Stimulated activated CD4-positive, alpha-beta T cell treated with anti-CD3 and anti-CD28 coated beads, Interleukin-2, amount 100 ng/mL, for 48 hours (primary cell): ENCODE results near the gene KRTAP4-4.
"Not testable (repeated sequence)": the region's sequence is repeated elsewhere in the genome, so short reads cannot be mapped to it uniquely, and the experiment has no call there.

Experiments used
- DNase-seq, 2 donors: peaks; one replicate each; pipeline ENCODE4 v3.0.0-alpha.2; 2020

KRTAP4-4 gene

DNA sequence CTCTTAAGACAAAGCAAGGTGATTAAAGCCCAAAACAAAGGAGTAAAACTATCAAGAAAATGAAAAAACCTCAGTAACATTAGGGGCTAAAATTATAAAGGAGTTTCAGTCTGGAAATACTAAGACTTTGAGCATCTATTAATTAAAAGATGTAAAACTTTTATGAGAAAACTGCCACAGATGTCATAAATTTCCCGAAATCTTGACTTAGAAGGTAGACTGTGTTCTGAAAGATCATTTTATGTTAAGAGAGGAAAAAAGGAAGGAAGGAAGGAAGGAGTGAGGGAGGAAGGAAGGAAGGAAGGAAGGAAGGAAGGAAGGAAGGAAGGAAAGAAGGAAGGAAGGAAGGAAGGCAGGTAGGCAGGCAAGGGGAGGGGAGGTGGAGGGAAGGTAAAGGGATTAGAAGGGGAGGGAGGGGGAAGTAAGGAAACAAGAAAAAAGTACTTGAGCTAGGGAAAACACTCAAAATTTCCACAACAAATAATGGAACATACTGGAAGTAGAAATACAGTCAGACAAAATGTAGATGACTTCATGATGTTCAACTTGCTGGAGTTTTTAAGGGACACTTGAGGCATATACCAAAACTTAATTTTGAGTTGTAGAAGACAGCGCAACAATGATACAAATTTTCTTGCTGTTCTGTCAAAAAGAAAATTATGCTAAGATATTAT, 12.9 kb downstream of the KRTAP4-4 start:
- DNase-seq, result no peak

DNA sequence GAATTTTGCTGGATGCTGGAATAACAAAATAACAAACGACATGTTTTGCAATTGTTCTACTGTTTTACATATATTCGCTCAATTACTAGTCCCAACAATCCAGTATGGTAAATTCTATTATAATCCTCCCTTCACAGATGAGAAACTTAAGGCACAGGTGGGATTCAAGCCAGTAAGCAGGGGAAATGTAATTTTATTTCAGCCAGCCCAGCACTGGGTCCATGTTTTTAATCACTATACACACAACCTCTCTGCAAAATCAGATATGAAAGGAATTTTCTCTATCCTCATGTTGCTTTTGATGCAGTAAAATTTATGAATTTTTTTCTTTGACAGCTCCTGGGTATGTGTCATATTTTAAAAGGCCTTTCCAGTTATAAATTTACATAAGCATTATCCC, 15.3 kb downstream of the KRTAP4-4 start:
- no peak for DNase-seq

DNA sequence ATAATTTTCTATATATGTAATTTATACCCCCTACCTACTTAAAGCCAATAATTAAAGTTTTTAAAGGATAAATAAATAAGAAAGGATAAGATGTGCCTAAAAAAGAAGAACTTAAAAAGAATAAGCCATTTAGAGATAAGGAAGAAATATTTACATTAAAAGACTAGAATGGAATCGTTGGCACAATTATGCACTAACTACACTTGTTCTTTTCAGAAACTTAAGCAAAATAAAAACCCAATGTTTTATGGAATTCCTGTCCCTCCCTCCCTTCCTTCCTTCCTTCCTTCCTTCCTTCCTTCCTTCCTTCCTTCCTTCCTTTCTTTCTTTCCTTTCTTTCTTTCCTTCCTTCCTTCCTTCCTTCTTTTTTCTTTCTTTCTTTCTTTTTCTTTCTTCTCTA, 15.7 kb downstream of the KRTAP4-4 start:
- DNase-seq, result no peak

DNA sequence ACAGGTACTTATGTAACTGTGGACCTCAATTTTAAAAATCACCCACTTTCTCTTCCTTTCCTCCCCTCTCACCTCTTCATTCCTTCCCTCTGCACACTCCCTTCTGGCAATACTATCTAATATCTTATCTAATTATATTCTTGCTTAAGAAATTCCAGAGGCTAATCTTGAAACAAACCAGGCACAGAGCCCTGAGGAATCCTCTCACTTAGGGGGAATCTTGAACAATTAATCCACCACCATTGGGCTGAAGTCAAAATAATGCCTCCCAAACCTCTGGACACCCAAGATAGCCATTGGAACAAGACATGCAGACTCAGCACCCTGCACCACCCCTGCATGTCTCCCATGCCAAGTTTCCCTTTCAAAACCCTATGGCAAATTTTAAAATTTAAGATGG, 19.2 kb downstream of the KRTAP4-4 start:
- DNase-seq, result no peak

DNA sequence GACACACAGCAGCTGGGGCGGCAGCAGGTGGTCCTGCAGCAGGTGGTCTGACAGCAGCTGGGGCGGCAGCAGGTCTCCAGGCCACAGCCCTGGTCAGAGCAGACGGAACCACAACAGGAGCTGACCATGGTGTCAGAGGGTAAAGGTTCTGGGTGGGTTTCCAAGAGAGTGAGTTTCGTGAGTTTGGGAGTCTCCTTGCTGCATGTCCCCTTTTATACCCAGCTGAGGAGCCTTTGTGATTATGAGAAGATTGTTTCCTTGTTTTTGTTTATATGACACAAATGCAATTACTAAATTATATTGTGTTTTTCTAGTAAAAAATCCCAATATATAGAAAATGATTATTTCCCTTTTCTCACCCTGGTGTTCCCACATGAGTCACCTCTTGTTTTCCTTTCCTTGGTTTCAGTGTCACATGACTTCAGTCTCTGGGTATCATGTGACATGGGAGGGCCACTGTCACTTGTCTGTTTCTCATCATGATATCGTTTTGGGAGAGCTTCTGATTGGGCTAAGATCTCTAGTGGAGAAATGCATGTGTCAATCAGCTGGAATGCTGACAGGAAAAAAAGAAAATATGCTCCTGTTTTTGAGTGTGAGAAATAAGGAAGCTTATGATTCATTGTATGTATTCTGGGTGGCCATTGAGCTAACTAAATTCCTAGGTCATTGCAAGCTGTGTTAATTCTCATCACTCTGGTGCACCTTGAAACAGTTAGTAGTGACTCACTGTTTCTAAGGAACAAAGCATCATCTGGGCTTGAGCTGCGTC, 20.0 kb downstream of the KRTAP4-4 start, which contains the start of gene KRTAP4-6:
Gene KRTAP4-6, minus strand, starts transcription at position 185 of the 772 bp plus-strand sequence. Its CDS starts 57 bp downstream, at position 128.
- no peak for DNase-seq

DNA sequence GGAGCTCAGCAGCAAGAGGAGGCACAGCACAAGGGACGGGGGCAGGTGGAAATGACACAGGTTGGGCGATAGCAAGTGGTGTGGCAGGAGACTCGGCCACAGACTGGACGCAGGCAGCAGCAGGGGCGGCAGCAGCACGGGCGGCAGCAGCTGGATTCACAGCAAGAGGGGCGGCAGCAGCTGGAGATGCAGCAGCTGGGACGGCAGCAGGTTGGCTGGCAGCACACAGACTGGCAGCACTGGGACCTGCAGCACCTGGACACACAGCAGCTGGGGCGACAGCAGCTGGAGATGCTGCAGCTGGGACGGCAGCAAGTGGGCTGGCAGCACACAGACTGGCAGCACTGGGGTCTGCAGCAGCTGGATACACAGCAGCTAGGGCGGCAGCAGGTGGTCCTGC, 20.7 kb downstream of the KRTAP4-4 start:
- DNase-seq, result not testable (repeated sequence)

DNA sequence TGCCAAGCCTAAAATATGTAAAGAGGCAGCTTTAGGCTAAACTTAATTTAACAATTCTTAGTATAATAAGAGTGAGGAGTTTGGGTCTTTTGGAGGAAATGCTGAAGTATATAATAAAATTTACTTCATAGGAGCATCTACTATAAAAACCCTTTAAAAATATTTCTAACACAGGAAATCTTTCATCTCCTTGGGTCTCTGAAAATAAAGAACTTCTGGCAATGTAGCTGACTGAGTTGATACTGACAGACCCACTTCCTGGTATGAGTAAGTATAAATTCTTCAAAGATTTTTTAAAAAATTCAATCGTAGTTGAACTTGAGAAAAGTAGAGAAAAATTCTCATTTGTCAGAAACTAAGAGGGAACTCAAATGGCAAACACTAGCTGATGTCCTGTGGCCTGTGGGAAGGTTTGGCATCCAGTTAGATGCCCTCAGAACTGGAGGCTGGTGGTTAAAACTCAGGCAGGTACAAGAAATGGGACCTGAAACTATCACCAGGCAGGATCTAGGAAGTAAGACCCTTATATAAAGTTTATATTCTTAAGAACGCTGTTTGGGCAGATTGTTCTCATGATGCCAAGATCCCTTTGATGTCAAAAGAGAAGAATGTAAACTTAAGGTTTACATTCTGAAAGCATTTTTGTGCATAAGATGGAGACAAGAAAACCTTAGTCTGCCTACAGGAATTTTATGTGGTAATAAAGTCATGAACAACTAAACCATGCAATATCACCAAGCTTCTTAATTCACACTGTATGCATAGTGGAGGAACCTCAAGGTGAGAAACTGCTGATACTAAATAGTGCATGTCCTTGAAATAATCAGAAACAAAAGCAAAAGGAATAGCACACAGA, 26.4 kb downstream of the KRTAP4-4 start:
- no peak for DNase-seq

DNA sequence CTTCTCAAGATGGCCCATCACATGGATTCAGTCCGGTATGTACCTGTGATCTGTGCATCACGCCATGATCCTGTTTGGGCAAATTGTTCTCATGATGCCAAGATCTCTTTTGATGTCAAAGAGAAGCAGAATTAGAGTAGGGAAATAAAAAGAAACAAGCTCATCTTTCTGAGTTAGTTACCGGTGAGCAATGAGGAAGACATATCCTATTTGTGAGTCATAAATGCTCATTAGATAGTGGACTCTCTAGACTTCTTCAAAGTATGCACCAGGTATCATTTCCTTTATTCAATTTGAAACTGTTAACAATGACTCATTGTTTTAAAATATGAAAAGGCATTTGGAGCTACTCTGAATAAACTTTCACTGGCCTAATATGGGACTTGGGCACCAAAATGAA, 28.6 kb downstream of the KRTAP4-4 start:
- no peak for DNase-seq

DNA sequence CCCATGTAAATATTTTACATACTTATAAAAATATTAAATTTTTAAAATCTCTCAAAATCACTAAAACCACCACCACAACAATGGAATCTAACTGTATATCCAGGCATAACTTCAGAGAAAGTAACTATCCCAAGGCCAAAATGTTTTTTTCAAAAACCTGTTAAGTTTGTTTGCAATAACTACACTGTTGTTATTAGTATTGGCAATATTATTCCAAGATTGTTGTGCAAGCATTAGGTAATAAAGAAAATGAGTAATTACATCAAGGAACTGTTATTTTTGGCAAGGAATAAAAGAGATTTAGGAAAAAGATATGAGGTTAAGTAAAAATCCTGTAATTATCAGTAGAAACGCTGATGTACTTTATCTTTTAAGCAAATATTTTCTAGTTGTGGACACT, 33.2 kb downstream of the KRTAP4-4 start:
- DNase-seq, result no peak

DNA sequence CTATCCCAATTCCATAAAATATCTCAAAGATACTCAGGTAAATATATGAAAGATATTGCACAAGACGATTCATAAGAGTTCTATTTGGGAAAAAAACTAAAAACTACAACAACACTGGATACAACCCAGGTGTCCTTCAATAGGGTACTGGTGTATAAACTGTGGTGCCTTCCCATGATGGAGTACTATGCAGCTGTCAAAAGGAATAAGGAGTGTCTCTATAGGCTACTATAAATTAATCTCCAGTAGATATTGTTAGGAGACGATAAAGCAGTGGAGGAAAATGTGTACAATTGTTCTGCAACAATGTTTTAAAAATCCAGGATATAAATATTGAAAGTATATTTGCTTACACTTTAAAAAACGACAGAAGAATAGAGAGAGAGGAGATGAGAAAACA, 34.1 kb downstream of the KRTAP4-4 start:
- DNase-seq, result no peak

DNA sequence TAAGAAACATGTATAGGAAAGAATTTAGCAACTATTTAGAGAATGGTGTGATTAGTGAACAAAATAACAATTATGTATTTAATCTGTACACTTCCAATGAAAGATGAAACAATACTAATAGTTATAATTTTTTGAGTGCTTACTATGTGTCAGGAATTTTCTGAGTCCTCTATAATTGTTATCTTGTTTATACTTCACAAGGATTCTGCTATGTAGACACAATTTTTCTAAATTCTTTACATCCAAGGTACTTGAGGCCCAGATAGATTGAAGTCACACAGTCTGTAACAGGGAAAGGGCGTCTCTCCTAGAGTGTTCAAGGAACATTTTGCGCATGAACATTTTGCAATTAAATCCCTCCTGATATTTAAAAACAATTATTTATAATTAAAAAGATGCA, 35.5 kb downstream of the KRTAP4-4 start:
- no peak for DNase-seq

DNA sequence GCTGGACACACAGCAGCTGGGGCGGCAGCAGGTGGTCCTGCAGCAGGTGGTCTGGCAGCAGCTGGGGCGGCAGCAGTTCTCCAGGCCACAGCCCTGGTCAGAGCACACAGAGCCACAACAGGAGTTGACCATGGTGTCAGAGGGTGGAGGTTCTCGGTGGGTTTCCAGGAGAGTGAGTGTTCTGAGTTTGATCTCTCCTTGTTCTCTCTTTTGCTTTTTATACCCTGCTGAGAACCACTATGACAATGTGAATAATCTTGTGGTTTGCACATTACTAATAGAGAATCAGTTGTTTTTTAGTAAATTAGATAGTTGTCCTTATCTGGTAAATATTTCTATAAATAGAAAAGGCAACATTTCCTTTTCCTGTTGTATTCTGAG, 36.6 kb downstream of the KRTAP4-4 start, which contains the start of gene KRTAP4-12:
Gene KRTAP4-12, minus strand, starts transcription at position 192 of the 381 bp plus-strand sequence. Its CDS starts 60 bp downstream, at position 132.
- not testable (repeated sequence) for DNase-seq

DNA sequence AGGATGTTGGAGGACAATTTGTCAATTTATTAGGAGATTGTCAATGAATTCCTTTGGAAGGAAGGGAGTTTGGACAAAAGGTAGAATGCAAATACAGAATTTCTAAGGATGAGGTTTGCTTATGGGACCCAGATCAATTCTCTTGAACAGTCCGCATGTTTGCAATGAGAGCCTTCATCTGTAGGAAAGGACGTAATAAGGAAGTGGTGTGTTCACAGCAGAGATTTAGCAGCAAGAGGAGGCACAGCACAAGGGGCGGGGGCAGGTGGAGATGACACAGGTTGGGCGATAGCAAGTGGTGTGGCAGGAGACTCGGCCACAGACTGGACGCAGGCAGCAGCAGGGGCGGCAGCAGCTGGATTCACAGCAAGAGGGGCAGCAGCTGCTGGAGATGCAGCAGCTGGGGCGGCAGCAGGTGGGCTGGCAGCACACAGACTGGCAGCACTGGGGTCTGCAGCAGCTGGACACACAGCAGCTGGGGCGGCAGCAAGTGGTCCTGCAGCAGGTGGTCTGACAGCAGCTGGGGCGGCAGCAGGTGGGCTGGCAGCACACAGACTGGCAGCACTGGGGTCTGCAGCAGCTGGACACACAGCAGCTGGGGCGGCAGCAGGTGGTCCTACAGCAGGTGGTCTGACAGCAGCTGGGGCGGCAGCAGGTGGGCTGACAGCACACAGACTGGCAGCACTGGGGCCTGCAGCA, 37.1 kb downstream of the KRTAP4-4 start:
- not testable (repeated sequence) for DNase-seq

DNA sequence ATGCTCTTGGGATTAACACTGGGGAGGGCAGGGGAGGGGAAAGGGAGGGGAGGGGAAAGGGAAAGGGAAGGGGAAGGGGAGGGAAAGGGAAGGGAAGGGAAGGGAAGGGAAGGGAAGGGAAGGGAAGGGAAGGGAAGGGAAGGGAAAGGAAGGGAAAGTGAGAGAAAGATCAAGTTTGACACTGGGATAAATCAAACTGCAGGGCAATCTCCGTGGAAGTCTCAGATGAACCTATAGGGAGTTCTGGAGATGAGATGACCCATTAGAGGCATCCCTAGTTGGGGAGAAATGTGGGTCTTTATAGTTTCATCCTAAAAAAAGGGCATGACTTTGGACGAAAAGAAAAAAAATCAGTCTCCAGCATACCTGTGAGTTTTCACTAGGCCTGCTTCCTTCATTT, 38.8 kb downstream of the KRTAP4-4 start:
- no peak for DNase-seq

DNA sequence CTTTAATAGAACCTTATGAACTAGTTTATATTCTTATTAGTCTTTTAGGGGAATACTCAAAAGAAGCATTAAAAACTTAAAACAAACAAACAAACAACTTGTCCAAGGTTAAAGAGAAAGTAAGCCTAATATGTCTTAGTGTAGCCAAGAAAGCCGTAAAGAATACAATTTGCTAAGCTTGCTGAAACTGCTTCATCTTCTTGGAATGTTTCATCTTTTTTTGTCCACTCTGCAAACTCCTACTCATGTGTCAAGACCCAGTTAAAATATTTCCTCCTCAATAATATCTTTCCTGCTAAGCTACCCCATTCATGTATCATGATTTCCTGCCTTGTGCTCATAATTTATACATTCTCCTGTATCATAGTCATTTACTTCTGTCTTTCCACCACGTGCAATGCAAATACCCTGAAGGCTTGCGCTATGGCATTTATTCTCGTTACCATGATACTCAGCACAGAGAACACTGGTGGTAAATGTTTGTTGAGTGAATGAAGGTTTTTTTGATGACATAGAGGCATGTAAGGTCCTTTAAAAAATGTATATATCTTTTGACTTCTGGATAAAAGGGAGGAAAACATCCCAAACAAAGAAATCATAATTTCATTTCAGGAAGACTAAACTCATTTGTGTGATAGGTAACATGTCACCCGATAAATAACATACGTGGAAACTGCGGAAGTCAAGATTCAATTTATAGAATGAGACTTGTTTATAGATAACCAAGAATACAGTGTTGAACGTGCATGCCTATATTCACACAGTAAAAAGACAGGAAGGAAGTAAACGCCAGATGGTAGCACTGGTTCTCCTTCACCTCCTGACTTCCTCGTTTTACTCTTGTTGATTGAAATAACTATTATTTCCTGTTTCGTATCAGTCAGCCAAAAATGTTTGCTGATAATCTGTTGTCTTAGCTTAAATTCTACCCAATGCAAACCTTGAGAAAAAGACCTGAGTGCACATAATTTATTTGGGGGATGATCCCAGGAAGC, 40.6 kb downstream of the KRTAP4-4 start:
- not testable (repeated sequence) for DNase-seq

DNA sequence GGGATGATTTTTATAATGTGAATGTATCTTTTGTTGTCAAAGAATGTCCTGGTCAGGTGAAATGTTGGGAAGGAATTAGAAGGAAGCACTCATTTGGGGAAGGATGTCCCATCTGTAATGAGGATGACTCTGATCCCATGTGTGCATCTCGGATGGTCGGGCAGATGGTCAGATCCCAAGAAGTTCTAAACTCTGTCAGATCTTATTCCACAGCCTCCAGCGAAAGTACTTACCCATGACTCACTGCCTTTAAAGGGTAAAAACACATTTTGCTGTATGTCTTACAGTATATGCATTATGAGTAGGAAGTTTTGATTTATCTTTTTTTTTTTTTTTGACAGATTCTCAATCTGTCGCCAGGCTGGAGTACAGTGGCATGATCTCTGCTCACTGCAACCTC, 41.8 kb downstream of the KRTAP4-4 start:
- no peak for DNase-seq

DNA sequence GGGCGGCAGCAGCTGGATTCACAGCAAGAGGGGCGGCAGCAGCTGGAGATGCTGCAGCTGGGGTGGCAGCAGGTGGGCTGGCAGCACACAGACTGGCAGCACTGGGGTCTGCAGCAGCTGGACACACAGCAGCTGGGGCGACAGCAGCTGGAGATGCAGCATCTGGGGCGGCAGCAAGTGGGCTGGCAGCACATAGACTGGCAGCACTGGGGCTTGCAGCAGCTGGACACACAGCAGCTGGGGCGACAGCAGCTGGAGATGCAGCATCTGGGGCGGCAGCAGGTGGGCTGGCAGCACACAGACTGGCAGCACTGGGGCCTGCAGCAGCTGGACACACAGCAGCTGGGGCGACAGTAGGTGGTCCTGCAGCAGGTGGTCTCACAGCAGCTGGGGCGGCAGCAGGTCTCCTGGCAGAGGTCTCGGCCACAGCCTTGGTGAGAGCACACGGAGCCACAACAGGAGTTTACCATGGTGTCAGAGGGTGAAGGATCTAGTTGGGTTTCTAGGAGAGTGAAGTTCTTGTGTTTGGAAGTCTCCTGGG, 42.6 kb downstream of the KRTAP4-4 start, which contains the start of gene KRTAP4-11:
Gene KRTAP4-11, minus strand, starts transcription at position 528 of the 541 bp plus-strand sequence. Its CDS starts 58 bp downstream, at position 470.
- not testable (repeated sequence) for DNase-seq

DNA sequence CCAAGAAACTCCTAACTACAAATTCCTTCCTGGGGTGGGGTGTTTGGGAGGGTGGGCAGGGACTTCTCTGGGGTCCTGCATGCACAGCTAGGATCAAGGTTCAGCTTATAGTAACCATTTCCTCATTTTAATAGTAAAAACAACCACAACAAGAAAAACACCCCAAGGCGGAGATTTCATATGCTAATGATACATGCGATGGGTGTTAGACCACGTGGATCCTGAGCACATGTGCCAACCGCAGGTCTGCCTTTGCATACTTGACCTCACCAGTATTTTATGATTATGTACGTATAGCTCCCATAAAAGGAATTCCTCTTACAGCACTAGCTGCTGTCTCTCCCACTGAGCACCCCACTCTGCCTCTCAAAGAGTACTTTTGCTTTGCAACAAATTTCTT, 44.3 kb downstream of the KRTAP4-4 start:
- no peak for DNase-seq

DNA sequence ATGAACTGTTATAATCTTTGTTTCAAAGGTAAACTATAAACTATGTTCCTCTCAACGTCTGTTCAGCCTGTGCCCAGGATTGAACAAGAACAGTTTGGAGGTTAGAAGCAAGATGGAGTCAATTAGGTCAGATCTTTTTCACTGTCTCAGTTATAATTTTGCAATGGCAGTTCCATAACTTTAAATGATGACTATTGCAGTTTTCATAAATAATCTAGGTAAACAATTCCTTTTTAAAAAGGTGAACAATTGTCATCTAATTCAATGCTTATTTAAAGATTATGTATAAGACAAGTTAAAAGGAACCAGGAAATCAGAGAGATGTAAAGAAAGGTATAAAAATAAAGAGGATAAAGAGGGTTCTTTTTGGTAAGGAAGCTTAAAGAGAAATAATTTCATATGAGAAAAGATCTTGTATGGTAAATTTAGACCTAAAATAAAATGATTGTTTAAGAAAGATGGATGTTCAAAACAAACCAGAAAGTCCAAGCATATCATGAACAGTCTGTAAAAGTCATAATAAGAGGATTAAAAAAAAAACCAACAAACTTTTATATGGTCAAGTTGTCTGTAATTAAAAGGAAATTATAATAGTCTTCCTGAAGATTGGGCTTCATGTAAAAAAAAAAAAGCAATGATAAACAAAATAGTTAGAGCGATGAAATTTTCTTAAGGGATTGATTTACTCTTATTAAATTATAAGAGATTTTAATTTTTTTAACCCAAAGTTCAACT, 49.2 kb downstream of the KRTAP4-4 start:
- DNase-seq, result no peak
